Measurements from ENCODE around the gene FAM168B.
A peak's percentile ranks its signal among the peaks of the same experiment; 100 is the strongest.
"Not testable (repeated sequence)": the region's sequence is repeated elsewhere in the genome, so short reads cannot be mapped to it uniquely, and the experiment has no call there.

FAM168B gene, protein sequence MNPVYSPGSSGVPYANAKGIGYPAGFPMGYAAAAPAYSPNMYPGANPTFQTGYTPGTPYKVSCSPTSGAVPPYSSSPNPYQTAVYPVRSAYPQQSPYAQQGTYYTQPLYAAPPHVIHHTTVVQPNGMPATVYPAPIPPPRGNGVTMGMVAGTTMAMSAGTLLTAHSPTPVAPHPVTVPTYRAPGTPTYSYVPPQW

DNA sequence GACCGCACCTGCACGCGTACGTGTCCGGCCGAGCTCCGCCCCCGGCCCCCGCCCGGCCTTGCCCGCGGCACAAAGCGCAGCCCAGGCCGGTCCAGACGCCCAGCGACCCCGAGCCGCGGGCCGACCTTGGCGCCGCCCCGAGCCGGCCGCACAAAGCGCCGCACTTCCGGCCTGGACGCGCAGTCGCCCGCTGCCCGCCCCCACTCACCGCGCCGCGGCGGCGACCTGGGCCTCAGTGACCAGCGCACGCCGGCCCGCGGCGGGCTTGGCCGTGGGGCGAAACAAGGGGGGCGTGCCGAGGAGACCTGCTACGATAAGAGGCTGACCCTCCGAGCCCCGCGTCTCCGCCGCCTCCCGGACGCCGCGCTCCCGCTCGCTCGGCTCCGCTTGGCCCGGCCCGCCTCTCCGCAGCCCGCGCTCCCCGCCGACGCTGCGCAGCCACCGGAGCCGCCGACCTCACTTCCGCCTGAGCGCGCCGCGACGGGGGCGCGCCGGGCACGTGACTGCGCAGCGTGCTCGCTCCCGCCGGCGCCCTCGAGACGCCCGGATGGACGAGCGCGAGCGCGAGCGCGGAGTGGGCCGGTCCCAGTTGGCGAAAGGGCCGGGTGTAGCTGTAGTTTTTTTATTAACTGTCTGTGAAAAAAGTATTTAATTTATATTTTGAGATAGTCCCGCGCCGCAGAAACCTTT is at the start of gene FAM168B:
FAM168B (minus strand) TSS at position 455 of the 690 bp plus-strand sequence. CDS start 10,814 bp downstream, outside the sequence.
- no peak for TF ChIP-seq ZNF274 (IDR thresholded peaks at IDR 0.05; ENCODE audit: low read depth, low read length)

GRCh38 chr2:131142849-131143248 is 49.6 kb upstream of the FAM168B start:
- no peak for TF ChIP-seq ZNF274 (IDR thresholded peaks at IDR 0.05; ENCODE audit: low read depth, low read length)
- no peak overlapping the region for H3K4me3 ChIP-seq (ENCODE audit: low read length)

More for the DNA sequence above, at the start of gene FAM168B:
- H3K4me3 ChIP-seq (ENCODE audit: low read length) = peak within 1 kb of the TSS; percentile 94

DNA sequence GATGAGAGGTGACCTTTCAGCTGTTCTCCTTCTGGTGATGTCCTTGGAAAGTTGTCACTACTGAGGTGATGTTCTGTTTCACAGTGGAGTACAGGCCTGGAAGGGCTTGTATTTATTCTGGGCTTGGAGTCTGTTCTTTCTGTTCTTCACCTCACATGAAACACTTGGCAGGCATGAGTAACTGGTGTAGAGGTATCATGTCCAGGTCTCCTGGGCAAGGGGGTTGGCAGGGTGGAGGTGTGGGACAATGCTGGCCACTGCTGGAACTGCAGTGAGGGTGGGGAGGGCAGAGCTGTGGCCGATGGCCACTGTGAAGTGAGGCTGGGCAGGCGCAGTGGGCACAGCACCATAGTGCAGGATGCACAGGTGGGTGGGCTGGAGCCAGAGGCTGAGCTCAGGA is 47.3 kb upstream of the FAM168B start:
- TF ChIP-seq ZNF274 (IDR thresholded peaks at IDR 0.05; ENCODE audit: low read depth, low read length) = no peak

DNA sequence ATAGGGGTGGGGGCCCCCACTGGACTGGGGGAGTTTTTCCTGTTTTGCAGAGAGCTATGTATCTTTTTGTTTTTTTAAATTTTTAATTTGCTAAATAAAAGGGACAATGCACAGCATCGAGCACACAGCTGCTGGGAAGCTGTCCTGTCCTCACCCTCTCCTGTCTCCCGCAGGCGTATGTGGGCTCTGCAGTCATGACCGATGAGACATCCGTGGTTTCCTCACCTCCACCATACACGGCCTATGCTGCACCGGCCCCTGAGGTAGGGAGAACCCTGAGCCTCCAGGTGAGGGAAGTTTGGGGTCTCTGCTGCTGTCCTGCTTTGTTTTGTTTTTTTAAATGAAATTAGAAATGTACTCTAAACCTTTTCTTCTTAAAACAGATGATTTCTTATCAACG is 39.5 kb upstream of the FAM168B start:
- H3K4me3 ChIP-seq (ENCODE audit: low read length) = no peak overlapping the region
- no peak for TF ChIP-seq ZNF274 (IDR thresholded peaks at IDR 0.05; ENCODE audit: low read depth, low read length)

More for the DNA sequence above, 47.3 kb upstream of the FAM168B start:
- H3K4me3 ChIP-seq (ENCODE audit: low read length) = no peak overlapping the region

GRCh38 chr2:131130298-131130596 is 37.0 kb upstream of the FAM168B start:
- no peak for TF ChIP-seq ZNF274 (IDR thresholded peaks at IDR 0.05; ENCODE audit: low read depth, low read length)
- H3K4me3 ChIP-seq (ENCODE audit: low read length) = no peak overlapping the region

DNA sequence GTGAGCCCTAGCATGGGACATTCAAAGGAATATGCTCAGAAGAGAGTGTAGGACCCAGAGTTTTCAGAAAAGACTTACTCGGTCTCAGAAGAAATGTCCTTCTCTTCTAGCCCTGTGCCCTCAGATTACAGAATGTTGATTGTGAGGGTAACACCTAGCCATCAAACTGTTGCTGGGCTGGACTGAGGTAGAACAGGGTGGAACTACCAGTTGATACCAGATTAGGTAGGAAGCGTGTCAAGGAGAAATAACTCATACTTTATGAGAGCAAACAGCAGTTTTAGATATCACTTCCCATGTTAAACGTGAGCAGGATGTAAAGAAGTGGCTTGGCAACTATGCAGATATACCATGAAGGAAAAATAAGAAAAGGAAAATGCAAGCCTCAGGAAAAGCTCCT is 34.7 kb upstream of the FAM168B start:
- no peak overlapping the region for H3K4me3 ChIP-seq (ENCODE audit: low read length)
- TF ChIP-seq ZNF274 (IDR thresholded peaks at IDR 0.05; ENCODE audit: low read depth, low read length) = no peak

GRCh38 chr2:131127076-131127475 is 33.8 kb upstream of the FAM168B start:
- TF ChIP-seq ZNF274 (IDR thresholded peaks at IDR 0.05; ENCODE audit: low read depth, low read length) = no peak
- no peak overlapping the region for H3K4me3 ChIP-seq (ENCODE audit: low read length)

DNA sequence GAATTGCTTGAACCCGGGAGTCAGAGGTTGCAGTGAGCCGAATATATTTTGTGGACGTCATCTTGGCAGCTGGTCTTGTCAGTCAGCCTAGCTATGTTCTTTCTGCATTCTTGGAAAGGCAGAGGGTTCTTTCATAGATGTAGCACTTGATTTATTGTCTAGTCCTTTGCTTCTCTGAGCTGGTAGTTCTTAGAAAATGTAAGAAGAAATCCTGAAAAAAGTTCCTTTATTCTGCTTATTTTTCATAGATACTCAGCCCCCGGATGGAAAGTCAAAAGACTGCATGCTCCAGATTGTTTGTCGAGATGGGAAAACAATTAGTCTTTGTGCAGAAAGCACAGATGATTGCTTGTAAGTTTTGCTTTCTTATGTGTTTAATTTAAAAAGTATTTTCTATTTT is 33.2 kb upstream of the FAM168B start:
- no peak for TF ChIP-seq ZNF274 (IDR thresholded peaks at IDR 0.05; ENCODE audit: low read depth, low read length)

GRCh38 chr2:131125195-131125757 is 32.0 kb upstream of the FAM168B start:
- no peak for TF ChIP-seq ZNF274 (IDR thresholded peaks at IDR 0.05; ENCODE audit: low read depth, low read length)
- H3K4me3 ChIP-seq (ENCODE audit: low read length) = no peak overlapping the region

More for the DNA sequence above, 33.2 kb upstream of the FAM168B start:
- H3K4me3 ChIP-seq (ENCODE audit: low read length) = no peak overlapping the region

DNA sequence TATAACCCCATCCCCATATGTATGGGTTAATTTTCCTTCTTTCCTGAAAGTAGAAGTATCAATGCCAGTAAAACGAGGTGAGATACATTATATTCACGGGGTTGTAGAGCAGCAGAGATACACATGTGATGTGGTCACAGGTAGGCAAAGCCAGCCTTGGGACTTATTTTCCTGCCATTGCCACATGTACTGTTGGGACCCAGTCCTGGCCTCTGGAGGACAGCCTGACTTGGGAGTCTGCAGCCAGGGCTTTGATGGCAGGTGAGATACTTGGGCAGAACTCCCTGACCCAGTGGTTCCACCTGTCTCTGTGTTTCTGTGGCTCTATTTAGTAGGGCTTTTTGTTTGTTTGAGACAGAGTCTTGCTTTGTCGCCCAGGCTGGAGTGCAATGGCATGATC is 29.9 kb upstream of the FAM168B start:
- no peak overlapping the region for H3K4me3 ChIP-seq (ENCODE audit: low read length)
- no peak for TF ChIP-seq ZNF274 (IDR thresholded peaks at IDR 0.05; ENCODE audit: low read depth, low read length)

GRCh38 chr2:131122496-131122895 is 29.2 kb upstream of the FAM168B start:
- H3K4me3 ChIP-seq (ENCODE audit: low read length) = no peak overlapping the region
- no peak for TF ChIP-seq ZNF274 (IDR thresholded peaks at IDR 0.05; ENCODE audit: low read depth, low read length)

GRCh38 chr2:131121464-131121863 is 28.2 kb upstream of the FAM168B start:
- no peak for TF ChIP-seq ZNF274 (IDR thresholded peaks at IDR 0.05; ENCODE audit: low read depth, low read length)
- no peak overlapping the region for H3K4me3 ChIP-seq (ENCODE audit: low read length)

DNA sequence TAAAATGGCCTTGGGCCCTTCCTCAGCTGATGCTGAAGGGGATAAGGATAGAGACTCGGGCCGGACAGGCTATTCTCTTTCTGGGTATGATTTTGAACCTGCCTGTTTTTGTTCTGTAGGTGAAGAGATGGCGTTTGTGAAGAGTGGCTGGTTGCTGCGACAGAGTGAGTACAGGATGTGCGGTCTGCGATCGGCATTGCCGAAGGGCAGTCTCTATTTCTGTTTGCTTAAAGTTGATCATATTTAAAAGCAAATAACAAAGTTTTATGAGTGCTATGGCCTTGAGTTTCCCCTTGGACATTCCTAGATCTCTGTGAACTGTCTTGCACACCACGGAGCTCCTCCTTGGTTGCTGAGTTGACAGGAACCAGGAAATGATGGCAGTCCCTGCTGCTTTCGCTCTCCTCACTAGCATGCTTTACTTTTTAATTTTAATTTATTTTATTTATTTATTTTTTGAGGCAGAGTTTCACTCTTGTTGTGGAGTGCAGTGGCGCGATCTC is 27.6 kb upstream of the FAM168B start:
- H3K4me3 ChIP-seq (ENCODE audit: low read length) = no peak overlapping the region
- TF ChIP-seq ZNF274 (IDR thresholded peaks at IDR 0.05; ENCODE audit: low read depth, low read length) = no peak

DNA sequence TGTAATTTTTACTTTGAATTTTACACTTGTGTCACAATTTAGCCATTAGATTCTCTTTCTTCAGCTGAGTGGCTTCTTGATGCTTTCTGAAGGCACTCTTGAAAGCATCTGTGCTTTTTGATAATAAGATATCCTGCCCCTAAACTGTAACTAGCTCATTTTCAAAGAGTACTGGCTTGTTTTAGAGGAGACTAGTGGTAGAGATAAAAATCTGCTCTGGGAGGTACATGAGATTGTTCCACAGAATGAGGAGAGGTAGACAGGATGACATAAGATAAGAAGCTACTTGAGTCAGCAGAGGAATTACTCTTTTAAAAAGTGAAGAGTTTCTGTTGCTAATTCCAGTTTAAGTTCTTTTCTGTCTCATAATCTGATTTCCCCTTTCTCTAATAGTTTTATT is 22.5 kb upstream of the FAM168B start:
- TF ChIP-seq ZNF274 (IDR thresholded peaks at IDR 0.05; ENCODE audit: low read depth, low read length) = no peak

DNA sequence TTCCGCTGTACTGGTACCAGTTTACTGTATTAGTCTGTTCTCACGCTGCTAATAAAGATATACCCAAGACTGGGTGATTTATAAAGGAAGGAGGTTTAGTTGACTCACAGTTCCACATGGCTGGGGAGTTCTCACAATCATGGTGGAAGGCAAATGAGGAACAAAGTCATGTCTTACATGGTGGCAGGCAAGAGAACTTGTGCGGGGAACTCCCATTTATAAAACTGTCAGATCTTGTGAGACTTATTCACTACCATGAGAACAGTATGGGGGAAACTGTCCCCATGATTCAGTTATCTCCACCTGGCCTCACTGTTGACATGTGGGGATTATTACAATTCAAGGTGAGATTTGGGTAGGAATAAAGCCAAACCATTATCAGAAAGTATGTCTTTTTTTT is 21.7 kb upstream of the FAM168B start:
- H3K4me3 ChIP-seq (ENCODE audit: low read length) = not testable (repeated sequence)

More for the DNA sequence above, 22.5 kb upstream of the FAM168B start:
- H3K4me3 ChIP-seq (ENCODE audit: low read length) = no peak overlapping the region
